ENCODE results near the gene CCS.

The CCS gene

DNA sequence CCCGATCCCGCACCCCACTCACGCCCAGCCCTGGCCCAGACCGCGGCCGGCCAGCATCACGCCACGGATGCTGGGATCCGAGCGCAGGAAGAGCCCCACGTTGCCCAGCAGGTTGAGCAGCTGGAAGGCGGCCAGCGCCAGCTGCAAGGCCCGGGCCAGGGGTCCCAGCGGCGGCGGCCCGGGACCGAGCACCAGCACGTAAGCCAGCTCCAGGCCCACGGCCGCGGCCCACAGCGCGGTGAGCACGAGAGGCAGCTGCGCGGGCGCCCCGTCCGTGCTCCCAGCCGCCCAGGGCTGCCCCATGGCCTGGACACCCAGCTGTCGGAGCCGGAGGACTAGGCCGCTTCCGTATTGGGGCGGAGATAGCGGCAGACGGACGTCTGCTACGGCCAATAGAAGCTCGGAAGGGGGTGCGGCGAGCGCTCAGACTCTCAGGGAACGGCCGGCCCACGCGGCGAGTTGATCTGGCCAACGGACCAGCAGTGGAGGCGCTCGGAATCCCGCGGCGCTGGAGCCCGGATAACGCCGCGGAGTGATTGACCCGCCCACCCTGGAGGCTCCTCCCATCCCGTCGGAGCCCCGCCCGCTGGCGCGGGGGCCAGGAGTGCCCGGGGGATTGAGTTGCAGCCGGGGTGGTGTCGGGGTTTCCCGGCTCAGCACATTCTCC is 47.2 kb upstream of the CCS start, which contains the start of gene ZDHHC24:
Gene ZDHHC24, minus strand, starts transcription at position 348 of the 667 bp plus-strand sequence. Its CDS starts 45 bp downstream, at position 303.
- H3K9ac ChIP-seq (ENCODE audit: low read length) = peak within 1 kb of the TSS; percentile 79
- no peaks in the 10 kb centered on the region for H4K20me1 ChIP-seq (ENCODE audit: insufficient read depth, low read length)
- no peaks in the 10 kb centered on the region for H3K9me3 ChIP-seq (ENCODE audit: low read length)
- no peak for TF ChIP-seq EZH2 (IDR thresholded peaks at IDR 0.05; ENCODE audit: borderline replicate concordance, low read length)
- TF ChIP-seq, protein P1, sequence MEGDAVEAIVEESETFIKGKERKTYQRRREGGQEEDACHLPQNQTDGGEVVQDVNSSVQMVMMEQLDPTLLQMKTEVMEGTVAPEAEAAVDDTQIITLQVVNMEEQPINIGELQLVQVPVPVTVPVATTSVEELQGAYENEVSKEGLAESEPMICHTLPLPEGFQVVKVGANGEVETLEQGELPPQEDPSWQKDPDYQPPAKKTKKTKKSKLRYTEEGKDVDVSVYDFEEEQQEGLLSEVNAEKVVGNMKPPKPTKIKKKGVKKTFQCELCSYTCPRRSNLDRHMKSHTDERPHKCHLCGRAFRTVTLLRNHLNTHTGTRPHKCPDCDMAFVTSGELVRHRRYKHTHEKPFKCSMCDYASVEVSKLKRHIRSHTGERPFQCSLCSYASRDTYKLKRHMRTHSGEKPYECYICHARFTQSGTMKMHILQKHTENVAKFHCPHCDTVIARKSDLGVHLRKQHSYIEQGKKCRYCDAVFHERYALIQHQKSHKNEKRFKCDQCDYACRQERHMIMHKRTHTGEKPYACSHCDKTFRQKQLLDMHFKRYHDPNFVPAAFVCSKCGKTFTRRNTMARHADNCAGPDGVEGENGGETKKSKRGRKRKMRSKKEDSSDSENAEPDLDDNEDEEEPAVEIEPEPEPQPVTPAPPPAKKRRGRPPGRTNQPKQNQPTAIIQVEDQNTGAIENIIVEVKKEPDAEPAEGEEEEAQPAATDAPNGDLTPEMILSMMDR (IDR thresholded peaks at IDR 0.05; ENCODE audit: low read length) = no peak
- H3K4me1 ChIP-seq (ENCODE audit: insufficient read depth, low read length, severe bottlenecking) = peaks cover 33% of the 10 kb centered on the region
- no peaks in the 10 kb centered on the region for H3K9me2 ChIP-seq (ENCODE audit: low read depth, low read length)
- H2AFZ ChIP-seq (ENCODE audit: low read length) = peak within 1 kb of the TSS; percentile 82
- 0 out of 2 replicates have a peak, but pooled peaks cover 3% of the 10 kb centered on the region for H3K27me3 ChIP-seq (ENCODE audit: insufficient read depth, low read length)
- H3K79me2 ChIP-seq (ENCODE audit: insufficient read depth, low read length) = no peaks in the 10 kb centered on the region
- no peaks in the 10 kb centered on the region for H3F3A ChIP-seq (ENCODE audit: insufficient read depth, low read length)
- peaks cover 4% of the 10 kb centered on the region; the same call in 1 of the 2 replicates for H3K36me3 ChIP-seq (ENCODE audit: insufficient read depth, low read length)
- peak within 1 kb of the TSS; percentile 89 for H3K4me3 ChIP-seq (ENCODE audit: low read depth, low read length, poor library complexity, severe bottlenecking)
- H3K27ac ChIP-seq (ENCODE audit: low read depth, low read length, poor library complexity, severe bottlenecking) = peak within 1 kb of the TSS; percentile 75
- peak within 1 kb of the TSS; percentile 91 for H3K4me2 ChIP-seq (ENCODE audit: low read length)

- 0 out of 2 replicates have a peak, but pooled peaks cover 3% of the 10 kb centered on the region for H3K27me3 ChIP-seq (ENCODE audit: insufficient read depth, low read length)
- peak within 1 kb of the TSS; percentile 82 for H2AFZ ChIP-seq (ENCODE audit: low read length)
- no peaks in the 10 kb centered on the region for H3K9me3 ChIP-seq (ENCODE audit: low read length)
- no peaks in the 10 kb centered on the region for H3F3A ChIP-seq (ENCODE audit: insufficient read depth, low read length)
- H3K9me2 ChIP-seq (ENCODE audit: low read depth, low read length) = no peaks in the 10 kb centered on the region
- H3K79me2 ChIP-seq (ENCODE audit: insufficient read depth, low read length) = no peaks in the 10 kb centered on the region
- H3K27ac ChIP-seq (ENCODE audit: low read depth, low read length, poor library complexity, severe bottlenecking) = no peak within 1 kb of the TSS
- H3K4me1 ChIP-seq (ENCODE audit: insufficient read depth, low read length, severe bottlenecking) = peaks cover 33% of the 10 kb centered on the region
- H3K4me3 ChIP-seq (ENCODE audit: low read depth, low read length, poor library complexity, severe bottlenecking) = peak within 1 kb of the TSS; percentile 89
- peak within 1 kb of the TSS; percentile 79 for H3K9ac ChIP-seq (ENCODE audit: low read length)
- H4K20me1 ChIP-seq (ENCODE audit: insufficient read depth, low read length) = no peaks in the 10 kb centered on the region
- H3K36me3 ChIP-seq (ENCODE audit: insufficient read depth, low read length) = peaks cover 2% of the 10 kb centered on the region; the same call in 1 of the 2 replicates
- TF ChIP-seq EZH2 (IDR thresholded peaks at IDR 0.05; ENCODE audit: borderline replicate concordance, low read length) = no peak
- TF ChIP-seq, protein P1 (IDR thresholded peaks at IDR 0.05; ENCODE audit: low read length) = no peak
- H3K4me2 ChIP-seq (ENCODE audit: low read length) = peak within 1 kb of the TSS; percentile 91
Measured at GRCh38 chr11:66546368-66546965, 46.5 kb upstream of the CCS start, which contains the start of gene ACTN3. TSS of gene ACTN3 (plus strand) at chr11:66546903. CDS start at chr11:66546938, 35 bp downstream.

DNA sequence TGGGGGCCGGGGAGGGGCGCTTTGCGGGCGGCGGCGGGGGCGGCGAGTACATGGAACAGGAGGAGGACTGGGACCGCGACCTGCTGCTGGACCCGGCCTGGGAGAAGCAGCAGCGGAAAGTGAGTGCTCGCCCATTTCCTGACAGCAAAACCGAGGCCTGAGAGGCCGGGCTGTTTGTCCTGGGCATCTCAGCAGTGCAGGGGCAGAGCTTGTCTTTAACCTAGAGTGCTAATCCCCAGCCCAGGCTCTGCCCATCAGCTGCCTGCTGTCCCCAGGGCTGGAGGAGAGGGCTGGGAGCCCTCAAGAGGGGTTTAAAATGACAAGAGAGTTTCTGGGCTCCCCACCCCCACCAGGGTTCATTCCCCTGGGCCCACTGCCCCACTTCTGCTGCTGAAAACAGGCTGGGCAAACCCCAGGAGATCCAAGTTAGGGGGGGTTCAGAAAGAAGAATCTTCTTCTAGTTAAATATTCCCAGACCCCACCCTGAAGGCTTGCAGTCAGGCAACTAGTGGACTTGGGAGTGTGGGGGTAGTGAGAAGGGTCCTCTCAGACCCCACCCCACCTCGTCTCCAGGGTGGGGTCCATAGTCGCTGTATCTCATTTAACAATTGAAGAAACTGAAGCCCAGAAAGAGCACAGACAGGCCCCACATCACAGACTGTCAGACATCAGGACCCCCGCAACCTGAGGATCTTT is 45.9 kb upstream of the CCS start:
- peak overlapping the region; percentile 89 for H3K4me3 ChIP-seq (ENCODE audit: low read depth, low read length, poor library complexity, severe bottlenecking)
- peak overlapping the region; percentile 91 for H3K4me2 ChIP-seq (ENCODE audit: low read length)
- no peak overlapping the region for H2AFZ ChIP-seq (ENCODE audit: low read length)
- H3K36me3 ChIP-seq (ENCODE audit: insufficient read depth, low read length) = no peaks in the 10 kb centered on the region; the same call in 1 of the 2 replicates
- H3K27ac ChIP-seq (ENCODE audit: low read depth, low read length, poor library complexity, severe bottlenecking) = no peak overlapping the region
- H4K20me1 ChIP-seq (ENCODE audit: insufficient read depth, low read length) = no peaks in the 10 kb centered on the region
- H3K9me2 ChIP-seq (ENCODE audit: low read depth, low read length) = no peaks in the 10 kb centered on the region
- no peaks in the 10 kb centered on the region for H3K79me2 ChIP-seq (ENCODE audit: insufficient read depth, low read length)
- peak overlapping the region; percentile 79; the same call in 1 of the 2 replicates for H3K9ac ChIP-seq (ENCODE audit: low read length)
- H3K27me3 ChIP-seq (ENCODE audit: insufficient read depth, low read length) = 0 out of 2 replicates have a peak, but pooled peaks cover 3% of the 10 kb centered on the region
- peaks cover 33% of the 10 kb centered on the region for H3K4me1 ChIP-seq (ENCODE audit: insufficient read depth, low read length, severe bottlenecking)
- H3K9me3 ChIP-seq (ENCODE audit: low read length) = no peaks in the 10 kb centered on the region
- H3F3A ChIP-seq (ENCODE audit: insufficient read depth, low read length) = no peaks in the 10 kb centered on the region
- TF ChIP-seq EZH2 (IDR thresholded peaks at IDR 0.05; ENCODE audit: borderline replicate concordance, low read length) = no peak
- TF ChIP-seq, protein P1 (IDR thresholded peaks at IDR 0.05; ENCODE audit: low read length) = no peak
